Esophagus muscularis mucosa (tissue), 4 donors: ENCODE measurements around the gene KATNAL1. TPM values are rescaled to one million over a fixed set of nuclear protein-coding genes. Genes with fewer than 3 reads are reported as not detected.
A peak's percentile ranks its signal among the peaks of the same experiment; 100 is the strongest.

Source experiments
- DNase-seq: peaks from one replicate; pipeline ENCODE4 v3.0.0-alpha.2; 2017; ENCODE audit errors: extremely low spot score
- H3K27ac ChIP-seq, 4 donors: fragments of 200-600 bp; sonication (generic); replicated peaks in 1 of 4; 1 replicate in 3 of 4; 2 replicates in 1 of 4; pipeline ENCODE4 v1.5.1; 2016 to 2019; ENCODE audit warnings: mild to moderate bottlenecking in 1 of 4
- H3K27me3 ChIP-seq, 4 donors: fragments of 200-600 bp; sonication (generic); one replicate each; pipeline versions ENCODE4 v1.5.1 to v1.6.0; 2016 to 2019
- H3K36me3 ChIP-seq, 4 donors: fragments of 200-600 bp; sonication (generic); one replicate each; pipeline ENCODE4 v1.5.1; 2016 to 2019
- H3K4me1 ChIP-seq, 4 donors: fragments of 200-600 bp; sonication (generic); one replicate each; pipeline ENCODE4 v1.5.1; 2016 to 2019
- H3K4me3 ChIP-seq, 4 donors: fragments of 200-600 bp; sonication (generic); 1 replicate in 2 of 4; 2 replicates in 2 of 4; pipeline ENCODE4 v1.5.1; 2016 to 2019; ENCODE audit warnings: mild to moderate bottlenecking in 4 of 4, moderate library complexity in 1 of 4
- H3K9me3 ChIP-seq, 4 donors: fragments of 200-600 bp; sonication (generic); 1 replicate in 3 of 4; 2 replicates in 1 of 4; pipeline ENCODE4 v1.5.1; 2016 to 2019
- EP300 ChIP-seq: sonication (generic); formaldehyde crosslinking; IDR thresholded peaks from one replicate; pipeline ENCODE4 v1.6.1; 2017; ENCODE audit warnings: antibody characterized with exemption
- POLR2A ChIP-seq: fragments of 450-650 bp; IDR thresholded peaks from one replicate; pipeline ENCODE4 v1.6.1; 2017; ENCODE audit warnings: antibody characterized with exemption, moderate library complexity, mild to moderate bottlenecking, low read depth
- POLR2AphosphoS5 ChIP-seq, 2 donors: sonication (generic); formaldehyde crosslinking; IDR thresholded peaks; one replicate each; pipeline ENCODE4 v1.6.1; 2017; ENCODE audit warnings: antibody characterized with exemption in 2 of 2
- WGBS: methylation state at CpG from one replicate; pipeline ENCODE4 v1.1.5; 2018; 5-methylcytosine and 5-hydroxymethylcytosine counted together
- intact Hi-C: fragments of 100-400 bp; cut with DNase I; formaldehyde crosslinking; loops from one replicate; pipeline ENCODE4 v1.15.1; 2023
- total RNA-seq, 4 donors: library from RNA; depleted of rRNA; stranded (reverse); fragments of >200 nt; gene quantifications; one replicate each; pipeline versions ENCODE4 v1.1.0 to v1.2.1, GENCODE V29; 2016
- TF ChIP-seq, protein P1 (sequence below), 3 experiments: fragments of 200-600 bp in 2 of 3; fragments of 450-650 bp in 1 of 3; sonication (generic) in 2 of 3; IDR thresholded peaks; one replicate each; pipeline ENCODE4 v1.5.1; 2017 to 2019; ENCODE audit warnings: antibody characterized with exemption in 3 of 3, mild to moderate bottlenecking in 2 of 3, moderate library complexity in 1 of 3

The KATNAL1 gene
- total RNA-seq, 4 donors from 2014 or later: 30.6 to 43.0 (median 40.0) TPM

DNA sequence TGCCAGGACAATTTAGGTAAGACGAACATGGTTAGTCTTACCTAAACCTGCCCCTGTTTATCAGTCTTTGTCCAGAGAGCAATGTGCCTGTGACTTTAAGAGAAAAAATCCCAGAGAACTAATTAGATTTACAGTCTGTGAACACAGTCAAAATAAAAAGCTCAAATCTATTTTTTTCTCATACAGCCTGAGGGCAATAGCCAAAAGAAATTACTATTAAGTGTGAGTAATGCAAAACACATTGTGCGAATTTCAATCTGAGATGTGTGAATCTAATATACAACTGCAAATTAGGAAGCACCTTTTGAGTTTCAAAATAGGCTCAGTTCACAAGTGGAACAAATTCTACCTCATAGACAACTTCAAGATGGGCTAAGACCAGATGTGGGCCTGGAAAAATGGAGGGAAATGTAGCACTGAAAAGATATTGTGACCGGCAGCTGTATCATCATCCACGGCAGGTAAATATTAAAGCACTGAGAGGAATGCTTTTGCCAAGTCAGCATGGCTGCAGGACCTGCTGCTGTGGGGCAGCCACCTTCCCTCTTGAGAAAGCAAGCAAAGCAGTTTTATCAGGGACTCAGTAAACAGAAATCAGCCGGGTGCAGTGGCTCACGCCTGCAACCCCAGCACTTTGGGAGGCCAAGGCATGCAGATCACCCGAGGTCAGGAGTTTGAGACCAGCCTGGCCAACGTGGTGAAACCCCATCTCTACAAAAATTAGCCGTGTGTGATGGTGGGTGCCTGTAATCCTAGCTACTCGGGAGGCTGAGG lies 114.8 kb downstream of the KATNAL1 start:
- intact Hi-C loops: no loop called here
- H3K27ac ChIP-seq: no peak overlapping the region
- TF ChIP-seq, protein P1, sequence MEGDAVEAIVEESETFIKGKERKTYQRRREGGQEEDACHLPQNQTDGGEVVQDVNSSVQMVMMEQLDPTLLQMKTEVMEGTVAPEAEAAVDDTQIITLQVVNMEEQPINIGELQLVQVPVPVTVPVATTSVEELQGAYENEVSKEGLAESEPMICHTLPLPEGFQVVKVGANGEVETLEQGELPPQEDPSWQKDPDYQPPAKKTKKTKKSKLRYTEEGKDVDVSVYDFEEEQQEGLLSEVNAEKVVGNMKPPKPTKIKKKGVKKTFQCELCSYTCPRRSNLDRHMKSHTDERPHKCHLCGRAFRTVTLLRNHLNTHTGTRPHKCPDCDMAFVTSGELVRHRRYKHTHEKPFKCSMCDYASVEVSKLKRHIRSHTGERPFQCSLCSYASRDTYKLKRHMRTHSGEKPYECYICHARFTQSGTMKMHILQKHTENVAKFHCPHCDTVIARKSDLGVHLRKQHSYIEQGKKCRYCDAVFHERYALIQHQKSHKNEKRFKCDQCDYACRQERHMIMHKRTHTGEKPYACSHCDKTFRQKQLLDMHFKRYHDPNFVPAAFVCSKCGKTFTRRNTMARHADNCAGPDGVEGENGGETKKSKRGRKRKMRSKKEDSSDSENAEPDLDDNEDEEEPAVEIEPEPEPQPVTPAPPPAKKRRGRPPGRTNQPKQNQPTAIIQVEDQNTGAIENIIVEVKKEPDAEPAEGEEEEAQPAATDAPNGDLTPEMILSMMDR (IDR thresholded peaks at IDR 0.05): no peak
- no peak for TF ChIP-seq POLR2AphosphoS5 (IDR thresholded peaks at IDR 0.05)
- no peak for TF ChIP-seq POLR2A
- peaks cover 0 to 4% (median 0%) of the 10 kb centered on the region in 4 donors for H3K36me3 ChIP-seq
- H3K4me1 ChIP-seq: peaks cover 0 to 6% (median 0%) of the 10 kb centered on the region in 4 donors
- no peaks in the 10 kb centered on the region for H3K27me3 ChIP-seq
- peak; percentile 68 for DNase-seq
- WGBS: 80% methylated on average over 10 of the region's 10 CpGs
- H3K9me3 ChIP-seq: no peaks in the 10 kb centered on the region
- H3K4me3 ChIP-seq: no peak overlapping the region

GRCh38 chr13:30191491-30192100 lies 115.8 kb downstream of the KATNAL1 start:
- WGBS: 55% methylated on average over 5 of the region's 5 CpGs
- Histone ChIP-seq H3K4me1 (peaks cover 0 to 6% (median 0%) of the 10 kb centered on the region in 4 donors), H3K4me3 (no peak overlapping the region), H3K36me3 (peaks cover 0 to 4% (median 0%) of the 10 kb centered on the region in 4 donors), H3K9me3 (no peaks in the 10 kb centered on the region), H3K27ac (no peak overlapping the region), H3K27me3 (no peaks in the 10 kb centered on the region)
- peak; percentile 72 for DNase-seq
- TF ChIP-seq POLR2A (no peak), EP300 (no peak), POLR2AphosphoS5 (IDR thresholded peaks at IDR 0.05) (no peak)
- TF ChIP-seq, protein P1 (IDR thresholded peaks at IDR 0.05): no peak
- intact Hi-C loops: no loop called here

GRCh38 chr13:30186634-30187415 lies 120.5 kb downstream of the KATNAL1 start:
- H3K27me3 ChIP-seq: no peaks in the 10 kb centered on the region
- WGBS: 75% methylated on average over 10 of the region's 10 CpGs
- no peaks in the 10 kb centered on the region for H3K36me3 ChIP-seq
- DNase-seq: peak; percentile 53
- H3K4me1 ChIP-seq: peaks cover 0 to 6% (median 0%) of the 10 kb centered on the region in 4 donors
- H3K9me3 ChIP-seq: no peaks in the 10 kb centered on the region
- TF ChIP-seq POLR2AphosphoS5 (IDR thresholded peaks at IDR 0.05) (no peak), EP300 (no peak), POLR2A (no peak)
- TF ChIP-seq, protein P1 (IDR thresholded peaks at IDR 0.05): no peak
- intact Hi-C loops: no loop called here
- no peak overlapping the region for H3K4me3 ChIP-seq
- H3K27ac ChIP-seq: no peak overlapping the region

DNA sequence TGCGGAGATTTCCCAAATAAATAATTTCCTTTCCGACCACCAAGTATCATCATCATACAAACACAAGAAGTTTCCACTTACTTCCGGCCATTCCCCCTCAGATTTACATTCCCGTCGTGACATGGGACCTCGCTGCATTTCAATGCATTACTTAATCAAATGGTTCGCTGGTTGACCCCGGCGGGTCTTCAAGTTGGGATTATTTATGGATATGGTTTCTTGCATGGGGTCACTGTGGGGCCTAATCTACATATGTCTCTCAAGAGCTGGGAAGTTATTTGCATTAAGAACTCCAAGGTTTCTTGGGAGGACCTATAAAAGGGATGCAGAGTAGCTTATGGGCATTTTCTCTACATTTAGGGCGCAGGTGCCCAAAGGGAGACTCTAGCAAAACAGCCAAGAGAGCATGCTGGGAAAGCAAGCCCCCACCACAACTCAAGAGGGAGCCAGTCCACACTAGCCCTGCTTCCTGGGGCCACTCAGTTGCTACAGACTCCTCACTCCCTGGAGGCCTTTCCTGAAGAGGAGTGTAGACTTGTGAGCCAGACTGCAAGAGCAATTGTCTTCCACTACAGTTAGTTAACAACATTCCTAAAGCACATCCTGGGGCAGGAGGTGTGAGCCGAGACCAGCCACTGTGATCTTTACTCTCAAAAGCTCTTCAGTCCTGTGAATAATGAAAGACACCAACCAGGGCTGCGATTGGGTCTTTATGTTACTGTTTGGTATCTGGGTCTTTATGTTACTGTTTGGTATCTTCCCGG lies 125.3 kb downstream of the KATNAL1 start:
- H3K4me3 ChIP-seq: no peak overlapping the region
- no peak overlapping the region for H3K27ac ChIP-seq

More for the DNA sequence above, 125.3 kb downstream of the KATNAL1 start:
- WGBS: 90% methylated on average over 13 of the region's 13 CpGs
- no peaks in the 10 kb centered on the region for H3K27me3 ChIP-seq
- intact Hi-C loops: no loop called here
- TF ChIP-seq, protein P1 (IDR thresholded peaks at IDR 0.05): no peak
- TF ChIP-seq EP300: no peak
- TF ChIP-seq POLR2A: no peak
- no peak for TF ChIP-seq POLR2AphosphoS5 (IDR thresholded peaks at IDR 0.05)
- peak; percentile 89 for DNase-seq
- no peaks in the 10 kb centered on the region for H3K36me3 ChIP-seq
- no peaks in the 10 kb centered on the region for H3K4me1 ChIP-seq
- no peaks in the 10 kb centered on the region for H3K9me3 ChIP-seq
